Measurements from ENCODE around the gene WWP2. TPM values are rescaled to one million over a fixed set of nuclear protein-coding genes. Genes with fewer than 3 reads are reported as not detected.

The WWP2 gene
- total RNA-seq, 2 experiments from 2014 or later = 30.3 to 43.4 TPM

GRCh38 chr16:69926241-69926640 lies 164.1 kb downstream of the WWP2 start:
- no peak overlapping the region for H3K4me3 ChIP-seq (ENCODE audit: low read depth, low read length, poor library complexity, severe bottlenecking)
- no peaks in the 10 kb centered on the region for H3K4me1 ChIP-seq (ENCODE audit: insufficient read depth, low read length, poor library complexity, severe bottlenecking)
- BruUV-seq (replicated peaks) = TSS peak; percentile 56
- no peak overlapping the region for H3K4me2 ChIP-seq (ENCODE audit: low read length)
- intact Hi-C loops (cut with micrococcal nuclease; ENCODE audit: unreplicated experiment) = no loop called here
- no peak overlapping the region for H3K27ac ChIP-seq (ENCODE audit: low read depth, low read length, poor library complexity, severe bottlenecking)
- ChIA-PET CTCF (ENCODE audit: unreplicated experiment) (no interaction called here), POLR2A (interaction anchor here (0.7 kb wide), 1 partner anchor 1654 kb away, joined by 3 read pairs; no protein-coding TSS in a partner anchor)
- no peaks in the 10 kb centered on the region for H4K20me1 ChIP-seq (ENCODE audit: insufficient read depth, low read length)
- no peak overlapping the region for H2AFZ ChIP-seq (ENCODE audit: low read length)
- TF ChIP-seq EZH2phosphoT487 (IDR thresholded peaks at IDR 0.05; ENCODE audit: borderline replicate concordance, low read depth, low read length) (no peak), CTCF (conservative IDR thresholded peaks at IDR 0.05; ENCODE audit: low read length) (no peak)
- DNase-seq (ENCODE audit: low spot score) = no peak
- no peaks in the 10 kb centered on the region for H3K9me3 ChIP-seq (ENCODE audit: low read length)
- peaks cover 2% of the 10 kb centered on the region; the same call in 1 of the 2 replicates for H3K36me3 ChIP-seq (ENCODE audit: insufficient read depth, low read length)
- H3K79me2 ChIP-seq (ENCODE audit: insufficient read depth, low read depth, low read length) = no peaks in the 10 kb centered on the region
- no peaks in the 10 kb centered on the region for H3K9me2 ChIP-seq (ENCODE audit: insufficient read depth, low read length)

GRCh38 chr16:69927056-69927757 lies 165.1 kb downstream of the WWP2 start:
- no peaks in the 10 kb centered on the region for H3K9me3 ChIP-seq (ENCODE audit: low read length)
- H3K27ac ChIP-seq (ENCODE audit: low read depth, low read length, poor library complexity, severe bottlenecking) = no peak overlapping the region
- H3K4me2 ChIP-seq (ENCODE audit: low read length) = no peak overlapping the region
- no peak for DNase-seq (ENCODE audit: low spot score)
- ChIA-PET POLR2A (no interaction called here), CTCF (ENCODE audit: unreplicated experiment) (no interaction called here)
- H3K9me2 ChIP-seq (ENCODE audit: insufficient read depth, low read length) = no peaks in the 10 kb centered on the region
- intact Hi-C loops (cut with micrococcal nuclease; ENCODE audit: unreplicated experiment) = no loop called here
- no TSS peak for BruUV-seq (replicated peaks)
- no peaks in the 10 kb centered on the region for H3K79me2 ChIP-seq (ENCODE audit: insufficient read depth, low read depth, low read length)
- H3K36me3 ChIP-seq (ENCODE audit: insufficient read depth, low read length) = peaks cover 4% of the 10 kb centered on the region; the same call in 1 of the 2 replicates
- H2AFZ ChIP-seq (ENCODE audit: low read length) = no peak overlapping the region
- no peaks in the 10 kb centered on the region for H4K20me1 ChIP-seq (ENCODE audit: insufficient read depth, low read length)
- no peak for TF ChIP-seq CTCF (conservative IDR thresholded peaks at IDR 0.05; ENCODE audit: low read length)
- TF ChIP-seq EZH2phosphoT487 (IDR thresholded peaks at IDR 0.05; ENCODE audit: borderline replicate concordance, low read depth, low read length) = no peak
- no peak overlapping the region for H3K4me3 ChIP-seq (ENCODE audit: low read depth, low read length, poor library complexity, severe bottlenecking)
- no peaks in the 10 kb centered on the region for H3K4me1 ChIP-seq (ENCODE audit: insufficient read depth, low read length, poor library complexity, severe bottlenecking)

- POLR2A ChIA-PET = no interaction called here
- H2AFZ ChIP-seq (ENCODE audit: low read length) = no peak overlapping the region
These were observed 166.8 kb downstream of the WWP2 start for GRCh38 chr16:69928856-69929400.

More at GRCh38 chr16:69928856-69929400, 166.8 kb downstream of the WWP2 start:
- Histone ChIP-seq H3K36me3 (ENCODE audit: insufficient read depth, low read length) (peaks cover 4% of the 10 kb centered on the region; the same call in 1 of the 2 replicates), H3K4me2 (ENCODE audit: low read length) (no peak overlapping the region), H4K20me1 (ENCODE audit: insufficient read depth, low read length) (no peaks in the 10 kb centered on the region), H3K9me3 (ENCODE audit: low read length) (no peaks in the 10 kb centered on the region), H3K27ac (ENCODE audit: low read depth, low read length, poor library complexity, severe bottlenecking) (no peak overlapping the region), H3K9me2 (ENCODE audit: insufficient read depth, low read length) (no peaks in the 10 kb centered on the region), H3K79me2 (ENCODE audit: insufficient read depth, low read depth, low read length) (no peaks in the 10 kb centered on the region), H3K4me3 (ENCODE audit: low read depth, low read length, poor library complexity, severe bottlenecking) (no peak overlapping the region), H3K4me1 (ENCODE audit: insufficient read depth, low read length, poor library complexity, severe bottlenecking) (no peaks in the 10 kb centered on the region)
- BruUV-seq (replicated peaks) = no TSS peak
- CTCF ChIA-PET (ENCODE audit: unreplicated experiment) = interaction anchor here (0.6 kb wide), 1 partner anchor 154 kb away, joined by 8 read pairs; no protein-coding TSS in a partner anchor
- DNase-seq (ENCODE audit: low spot score) = no peak
- TF ChIP-seq EZH2phosphoT487 (IDR thresholded peaks at IDR 0.05; ENCODE audit: borderline replicate concordance, low read depth, low read length) (no peak), CTCF (conservative IDR thresholded peaks at IDR 0.05; ENCODE audit: low read length) (no peak)
- intact Hi-C loops (cut with micrococcal nuclease; ENCODE audit: unreplicated experiment) = no loop called here

All from OCI-LY7 (cell line).